HepG2 (cell line): ENCODE data around the gene CCDC86. TPM values are rescaled to one million over a fixed set of nuclear protein-coding genes. Genes with fewer than 3 reads are reported as not detected.

Experiments used
- ATAD3A ChIP-seq: sonication (generic); formaldehyde crosslinking; IDR thresholded peaks from 2 replicates; pipeline ENCODE4 v1.4.0; 2020; ENCODE audit warnings: missing genetic modification reagents
- BCL6 ChIP-seq: IDR thresholded peaks from 2 replicates; pipeline ENCODE4 v1.6.1; 2016; ENCODE audit warnings: missing genetic modification reagents, missing compliant biosample characterization
- BRCA1 ChIP-seq: sonication (generic); formaldehyde crosslinking; IDR thresholded peaks from 2 replicates; pipeline ENCODE4 v1.4.0; 2020; ENCODE audit warnings: missing genetic modification reagents
- BRD4 ChIP-seq: sonication (generic); formaldehyde crosslinking; IDR thresholded peaks from 2 replicates; pipeline ENCODE4 v1.4.0; 2020; ENCODE audit warnings: missing genetic modification reagents
- CBX2 ChIP-seq, 2 experiments: fragments of 200-600 bp in 1 of 2; sonication (generic); formaldehyde crosslinking in 1 of 2; IDR thresholded peaks; 2 replicates each; pipeline versions ENCODE4 v1.7.0 to v1.8.1; 2018 to 2022; ENCODE audit warnings: low read depth in 2 of 2, low read length in 1 of 2, mild to moderate bottlenecking in 1 of 2, missing genetic modification reagents in 1 of 2
- DZIP1 ChIP-seq: sonication (generic); formaldehyde crosslinking; IDR thresholded peaks from 2 replicates; pipeline ENCODE4 v1.5.0; 2020; ENCODE audit warnings: mild to moderate bottlenecking, missing genetic modification reagents
- HDAC2 ChIP-seq: sonication (generic); formaldehyde crosslinking; IDR thresholded peaks from 2 replicates; pipeline ENCODE4 v1.4.0; 2020; ENCODE audit warnings: missing genetic modification reagents
- MEF2D ChIP-seq: sonication (generic); formaldehyde crosslinking; IDR thresholded peaks from 2 replicates; pipeline ENCODE4 v1.5.1; 2020; ENCODE audit warnings: mild to moderate bottlenecking, missing genetic modification reagents
- MTA3 ChIP-seq: sonication (generic); formaldehyde crosslinking; IDR thresholded peaks from 2 replicates; pipeline ENCODE4 v1.4.0; 2020; ENCODE audit warnings: missing genetic modification reagents
- NFIC ChIP-seq: IDR thresholded peaks from 2 replicates; pipeline ENCODE4 v1.6.1; 2012; ENCODE audit warnings: mild to moderate bottlenecking, low read length, inconsistent platforms
- RELA ChIP-seq: sonication (generic); formaldehyde crosslinking; IDR thresholded peaks from 2 replicates; pipeline ENCODE4 v1.4.0; 2020; ENCODE audit warnings: missing genetic modification reagents
- SP140L ChIP-seq: sonication (generic); formaldehyde crosslinking; IDR thresholded peaks from 2 replicates; pipeline ENCODE4 v1.4.0; 2020; ENCODE audit warnings: missing genetic modification reagents, borderline replicate concordance
- SP4 ChIP-seq: sonication (generic); formaldehyde crosslinking; IDR thresholded peaks from 2 replicates; pipeline ENCODE4 v1.8.1; 2023; ENCODE audit warnings: mild to moderate bottlenecking, missing genetic modification reagents
- TEF ChIP-seq: sonication (generic); formaldehyde crosslinking; IDR thresholded peaks from 2 replicates; pipeline ENCODE4 v1.5.0; 2020; ENCODE audit warnings: missing genetic modification reagents
- TERF1 ChIP-seq: sonication (generic); formaldehyde crosslinking; IDR thresholded peaks from 2 replicates; pipeline ENCODE4 v1.8.0; 2022; ENCODE audit warnings: mild to moderate bottlenecking, missing genetic modification reagents, moderate library complexity
- TOPORS ChIP-seq: sonication (generic); formaldehyde crosslinking; IDR thresholded peaks from 2 replicates; pipeline ENCODE4 v1.8.0; 2023; ENCODE audit warnings: mild to moderate bottlenecking, missing genetic modification reagents
- ZBTB8A ChIP-seq: sonication (generic); formaldehyde crosslinking; IDR thresholded peaks from 2 replicates; pipeline ENCODE4 v1.4.0; 2020; ENCODE audit warnings: mild to moderate bottlenecking, low read depth, missing genetic modification reagents, borderline replicate concordance
- ZFP1 ChIP-seq: IDR thresholded peaks from 2 replicates; pipeline ENCODE4 v1.6.1; 2016
- ZNF296 ChIP-seq: sonication (generic); formaldehyde crosslinking; conservative IDR thresholded peaks from 2 replicates; pipeline ENCODE4 v1.5.0; 2020; ENCODE audit warnings: mild to moderate bottlenecking, missing genetic modification reagents
- ZNF33B ChIP-seq: sonication (generic); formaldehyde crosslinking; IDR thresholded peaks from 2 replicates; pipeline ENCODE4 v1.5.1; 2020; ENCODE audit warnings: mild to moderate bottlenecking, missing genetic modification reagents
- ZNF350 ChIP-seq: sonication (generic); formaldehyde crosslinking; IDR thresholded peaks from 2 replicates; pipeline ENCODE4 v1.4.0; 2020; ENCODE audit warnings: mild to moderate bottlenecking, low read depth, missing genetic modification reagents, borderline replicate concordance
- ZNF468 ChIP-seq: sonication (generic); formaldehyde crosslinking; IDR thresholded peaks from 2 replicates; pipeline ENCODE4 v1.8.0; 2022; ENCODE audit warnings: mild to moderate bottlenecking, moderate library complexity, missing genetic modification reagents
- ZNF589 ChIP-seq: sonication (generic); formaldehyde crosslinking; conservative IDR thresholded peaks from 2 replicates; pipeline ENCODE4 v1.8.0; 2022; ENCODE audit warnings: mild to moderate bottlenecking, moderate library complexity, missing genetic modification reagents
- ZNF614 ChIP-seq: IDR thresholded peaks from 2 replicates; pipeline ENCODE4 v1.6.1; 2018; ENCODE audit warnings: missing biosample characterization, missing genetic modification reagents, inconsistent platforms, borderline replicate concordance
- ZNF766 ChIP-seq: sonication (generic); formaldehyde crosslinking; IDR thresholded peaks from 2 replicates; pipeline ENCODE4 v1.5.0; 2020; ENCODE audit warnings: missing genetic modification reagents, borderline replicate concordance
- ZNF839 ChIP-seq: sonication (generic); formaldehyde crosslinking; IDR thresholded peaks from 2 replicates; pipeline ENCODE4 v1.4.0; 2020; ENCODE audit warnings: missing genetic modification reagents, mild to moderate bottlenecking, borderline replicate concordance
- ZNF850 ChIP-seq: sonication (generic); formaldehyde crosslinking; conservative IDR thresholded peaks from 2 replicates; pipeline ENCODE4 v1.9.0; 2021; ENCODE audit warnings: mild to moderate bottlenecking, missing genetic modification reagents
- ZSCAN21 ChIP-seq: sonication (generic); formaldehyde crosslinking; IDR thresholded peaks from 2 replicates; pipeline ENCODE4 v1.8.0; 2022; ENCODE audit warnings: mild to moderate bottlenecking, missing genetic modification reagents, moderate library complexity, borderline replicate concordance
- ZSCAN29 ChIP-seq: sonication (generic); formaldehyde crosslinking; conservative IDR thresholded peaks from 2 replicates; pipeline ENCODE4 v1.4.0; 2020; ENCODE audit warnings: mild to moderate bottlenecking, missing genetic modification reagents
- polyA plus RNA-seq, 8 experiments: library from polyadenylated mRNA; depleted of rRNA in 3 of 8; stranded (reverse) in 7 of 8; unstranded in 1 of 8; fragments of >200 nt; fragmentation: Illumina TruSeq in 4 of 8; extraction: Trizol in 4 of 8; gene quantifications; 2 replicates each; pipeline versions ENCODE4 v1.2.1 to v1.2.3, GENCODE V29; 2011 to 2016; ENCODE audit warnings: low read depth in 4 of 8, missing spikeins in 1 of 8, mixed read lengths in 1 of 8; ENCODE audit not compliant: insufficient read depth in 1 of 8
- total RNA-seq, 5 experiments: library from RNA; depleted of rRNA; stranded (reverse); fragments of >200 nt; fragmentation: Illumina TruSeq; extraction: Trizol; gene quantifications; 2 replicates each; pipeline ENCODE4 v1.2.3, GENCODE V29; 2016; ENCODE audit warnings: low read depth in 1 of 5

CCDC86 gene
- total and polyA plus RNA-seq, 2 of the 13 experiments (the other 11 are each of a cell fraction or from before 2014, with no cell fraction given): 33.8 to 37.6 TPM

GRCh38 chr11:60844870-60845221, 2.9 kb downstream of the CCDC86 start (continued):
- TF ChIP-seq ZNF33B (CRISPR knock-in tag) (0 out of 2 replicates have a peak, but pooled peaks have one; percentile 49), ZNF850 (CRISPR knock-in tag) (no peak), CBX2 (IDR thresholded peaks at IDR 0.05; ENCODE audit: low read depth, low read length) (no peak), CBX2 (CRISPR knock-in tag; IDR thresholded peaks at IDR 0.05; ENCODE audit: low read depth) (no peak), DZIP1 (CRISPR knock-in tag) (no peak), HDAC2 (CRISPR knock-in tag) (peak; percentile 82; the same call in 1 of the 2 replicates), SP140L (CRISPR knock-in tag) (no peak), ZSCAN21 (no peak), BRCA1 (CRISPR knock-in tag) (no peak), ZNF589 (CRISPR knock-in tag) (no peak), TERF1 (CRISPR knock-in tag) (no peak), BCL6 (CRISPR knock-in tag) (peak; percentile 82), ATAD3A (CRISPR knock-in tag) (no peak), ZFP1 (CRISPR knock-in tag) (no peak), ZNF614 (peak; percentile 61; the same call in 1 of the 2 replicates), ZNF296 (no peak), RELA (CRISPR knock-in tag) (no peak), SP4 (CRISPR knock-in tag) (no peak), ZBTB8A (CRISPR knock-in tag) (no peak), TEF (CRISPR knock-in tag) (no peak), ZNF350 (CRISPR knock-in tag) (no peak), ZNF766 (CRISPR knock-in tag) (no peak), BRD4 (CRISPR knock-in tag) (no peak), MEF2D (CRISPR knock-in tag) (no peak; the same call in 1 of the 2 replicates), MTA3 (no peak), ZNF468 (no peak), NFIC (peak; percentile 65; the same call in 1 of the 2 replicates), ZNF839 (CRISPR knock-in tag) (no peak), TOPORS (CRISPR knock-in tag) (no peak), ZSCAN29 (CRISPR knock-in tag) (no peak)
